HFF-Myc (cell line): ENCODE data around the gene TAF3.

Experiments used
- DNase-seq: peaks from one replicate; pipeline ENCODE4 v3.0.0-alpha.2; 2011; ENCODE audit warnings: low read depth; ENCODE audit errors: extremely low read depth
- H3K4me3 ChIP-seq: replicated peaks from 2 replicates; pipeline ENCODE4 v1.5.1; 2011; ENCODE audit warnings: low read depth, mild to moderate bottlenecking, control low read depth, low read length
- TF ChIP-seq, protein P1 (sequence below): IDR thresholded peaks from 2 replicates; pipeline ENCODE4 v1.5.1; 2012; ENCODE audit warnings: mild to moderate bottlenecking, low read depth, low read length, control low read depth; ENCODE audit errors: missing control alignments

TAF3 gene

DNA sequence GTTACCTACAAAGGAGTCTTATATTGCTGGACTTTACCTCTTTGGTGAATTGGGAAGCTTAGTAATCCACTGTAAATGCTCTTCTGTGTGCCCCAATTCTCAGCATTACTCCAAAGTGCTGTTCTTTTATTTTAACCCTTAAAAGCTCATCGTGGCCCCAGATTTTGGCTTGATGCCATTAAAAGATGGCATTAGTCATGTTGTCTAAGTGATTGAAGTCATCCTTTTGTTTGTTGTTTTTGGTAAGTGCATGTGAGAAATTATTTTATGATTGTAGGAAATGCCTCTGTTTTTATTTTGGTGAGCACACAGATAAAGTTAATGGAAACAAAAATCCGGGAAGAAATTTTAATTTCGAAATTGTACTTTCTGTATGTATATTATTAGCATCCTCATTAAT is 153.6 kb downstream of the TAF3 start:
- DNase-seq = no peak
- TF ChIP-seq, protein P1, sequence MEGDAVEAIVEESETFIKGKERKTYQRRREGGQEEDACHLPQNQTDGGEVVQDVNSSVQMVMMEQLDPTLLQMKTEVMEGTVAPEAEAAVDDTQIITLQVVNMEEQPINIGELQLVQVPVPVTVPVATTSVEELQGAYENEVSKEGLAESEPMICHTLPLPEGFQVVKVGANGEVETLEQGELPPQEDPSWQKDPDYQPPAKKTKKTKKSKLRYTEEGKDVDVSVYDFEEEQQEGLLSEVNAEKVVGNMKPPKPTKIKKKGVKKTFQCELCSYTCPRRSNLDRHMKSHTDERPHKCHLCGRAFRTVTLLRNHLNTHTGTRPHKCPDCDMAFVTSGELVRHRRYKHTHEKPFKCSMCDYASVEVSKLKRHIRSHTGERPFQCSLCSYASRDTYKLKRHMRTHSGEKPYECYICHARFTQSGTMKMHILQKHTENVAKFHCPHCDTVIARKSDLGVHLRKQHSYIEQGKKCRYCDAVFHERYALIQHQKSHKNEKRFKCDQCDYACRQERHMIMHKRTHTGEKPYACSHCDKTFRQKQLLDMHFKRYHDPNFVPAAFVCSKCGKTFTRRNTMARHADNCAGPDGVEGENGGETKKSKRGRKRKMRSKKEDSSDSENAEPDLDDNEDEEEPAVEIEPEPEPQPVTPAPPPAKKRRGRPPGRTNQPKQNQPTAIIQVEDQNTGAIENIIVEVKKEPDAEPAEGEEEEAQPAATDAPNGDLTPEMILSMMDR = no peak
- no peak overlapping the region for H3K4me3 ChIP-seq

DNA sequence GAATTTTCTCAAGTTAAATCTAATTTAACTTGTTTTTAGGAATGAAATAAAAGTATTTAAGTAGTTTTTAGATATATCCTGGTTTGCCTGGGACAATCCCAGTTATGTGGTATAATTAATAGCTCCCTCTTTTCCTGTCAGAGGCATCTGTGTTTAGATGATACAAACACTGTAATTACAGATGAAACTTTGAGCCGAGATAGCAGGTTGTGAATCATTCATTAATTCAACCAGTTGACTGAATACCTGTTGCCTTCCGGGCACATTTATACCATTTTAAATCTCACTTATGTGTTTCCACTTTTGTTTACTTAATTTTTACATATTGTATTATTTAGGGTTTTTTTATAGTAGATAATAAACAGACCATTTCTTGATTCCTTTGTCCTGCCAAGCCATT is 154.1 kb downstream of the TAF3 start:
- no peak for DNase-seq
- H3K4me3 ChIP-seq = no peak overlapping the region
- TF ChIP-seq, protein P1 = no peak

DNA sequence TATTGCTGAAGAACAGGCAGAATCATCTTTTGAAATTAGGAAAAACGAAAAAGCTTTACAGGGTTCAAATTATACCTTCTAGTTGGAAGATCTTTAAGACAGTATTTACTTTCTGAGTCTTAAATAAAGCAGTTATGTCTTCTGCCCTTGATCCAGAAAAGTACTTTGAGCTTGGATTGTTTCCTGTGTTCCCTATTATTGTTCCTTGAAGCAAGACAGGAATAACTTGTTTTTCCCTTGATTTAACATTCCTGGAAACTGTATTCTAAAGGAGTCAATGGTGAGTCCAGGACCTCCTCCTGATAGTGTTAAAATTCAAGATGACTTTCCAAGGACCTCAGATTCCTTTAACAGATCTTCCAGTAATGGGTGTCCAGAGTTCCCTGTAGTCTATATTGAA is 161.9 kb downstream of the TAF3 start:
- no peak for DNase-seq
- TF ChIP-seq, protein P1 = no peak
- H3K4me3 ChIP-seq = no peak overlapping the region

DNA sequence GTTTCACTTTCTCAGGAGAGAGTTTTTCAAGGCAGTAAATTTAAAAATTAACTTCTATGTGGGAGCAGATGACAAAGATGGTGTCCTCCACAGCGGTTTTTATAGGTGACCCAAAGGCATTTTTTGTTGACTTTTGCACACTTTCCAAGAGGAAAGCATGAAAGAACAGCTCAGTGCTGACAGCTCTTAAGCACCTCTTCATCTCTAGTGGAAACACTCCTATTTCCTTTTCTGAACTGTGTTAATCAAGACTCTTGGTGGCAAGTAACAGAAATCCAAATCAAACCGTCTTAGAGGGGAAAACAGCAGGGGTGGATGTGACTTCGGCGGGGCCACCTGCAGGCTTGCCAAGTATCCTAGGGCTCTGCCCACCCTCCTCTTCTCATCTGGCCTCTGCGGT is 164.4 kb downstream of the TAF3 start:
- DNase-seq = no peak
- H3K4me3 ChIP-seq = no peak overlapping the region
- TF ChIP-seq, protein P1 = no peak

DNA sequence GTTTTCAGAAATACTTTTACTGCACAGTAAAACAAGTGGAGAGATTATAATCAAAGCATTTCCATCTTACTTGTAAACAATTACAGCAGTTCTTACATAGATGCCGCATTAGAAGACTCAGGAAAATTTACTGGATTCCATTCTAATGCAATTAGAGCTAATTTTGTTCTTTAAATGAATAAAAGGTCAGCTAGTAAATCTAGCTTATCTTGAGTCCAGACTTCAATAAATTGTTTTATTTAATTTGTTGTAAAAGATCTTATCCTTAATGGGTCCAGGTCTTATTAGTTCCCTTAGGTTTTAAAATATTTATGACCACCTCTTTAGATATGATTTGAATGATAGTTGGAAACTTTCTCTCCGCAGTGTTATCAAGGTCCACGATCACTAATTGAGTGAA is 166.0 kb downstream of the TAF3 start:
- TF ChIP-seq, protein P1 = no peak
- no peak overlapping the region for H3K4me3 ChIP-seq
- no peak for DNase-seq

DNA sequence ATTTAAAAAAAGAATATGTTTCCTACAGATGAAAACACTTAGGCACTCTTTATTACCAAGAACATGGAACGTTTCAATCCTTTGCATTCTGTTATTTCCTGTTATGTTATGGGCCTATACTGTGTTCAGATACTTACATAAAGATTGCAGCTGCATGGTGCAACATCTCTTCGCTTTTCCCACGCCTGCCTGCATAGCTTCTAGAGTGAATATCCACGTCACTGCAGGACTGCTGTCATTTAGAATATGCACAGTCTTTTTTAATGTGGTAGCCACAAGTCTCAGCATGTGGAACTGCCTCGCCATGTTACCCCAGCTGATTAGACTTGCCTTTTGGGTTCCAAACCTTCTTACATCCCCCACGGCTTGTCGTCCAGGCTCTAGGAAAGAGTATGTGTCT is 166.6 kb downstream of the TAF3 start:
- TF ChIP-seq, protein P1 = no peak
- no peak for DNase-seq
- no peak overlapping the region for H3K4me3 ChIP-seq

DNA sequence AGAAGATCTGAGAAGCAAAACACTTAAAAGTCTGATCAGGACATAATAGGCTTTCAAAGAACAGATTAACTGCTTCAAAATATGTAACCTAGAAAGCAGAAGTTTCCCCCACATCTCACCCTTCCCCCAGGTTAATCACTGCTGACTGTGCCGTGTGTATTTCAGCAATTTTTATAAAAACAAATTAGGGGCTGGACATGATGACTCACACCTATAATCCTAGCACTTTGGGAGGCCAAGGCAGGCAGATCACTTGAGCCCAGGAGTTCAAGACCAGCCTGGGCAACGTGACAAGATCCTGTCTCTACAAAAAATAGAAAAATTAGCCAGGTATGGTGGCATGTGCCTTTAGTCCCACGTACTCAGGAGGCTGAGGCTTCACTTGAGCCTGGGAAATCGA is 168.5 kb downstream of the TAF3 start:
- H3K4me3 ChIP-seq = no peak overlapping the region
- no peak for DNase-seq
- TF ChIP-seq, protein P1 = no peak
